HG03097 (cell line): ENCODE results near the gene YKT6.
A peak's percentile ranks its signal among the peaks of the same experiment; 100 is the strongest.

ENCODE experiments used
- ATAC-seq: cut with Tn5 transposase; IDR thresholded peaks from one replicate; pipeline ENCODE4 v1.9.1; 2021; ENCODE audit not compliant: unreplicated experiment, low FRiP score

The YKT6 gene

GRCh38 chr7:44251881-44252280 is 51.1 kb downstream of the YKT6 start:
- ATAC-seq: no peak

- no peak for ATAC-seq
Observed at GRCh38 chr7:44256459-44256858, 55.7 kb downstream of the YKT6 start.

GRCh38 chr7:44257213-44257612 is 56.4 kb downstream of the YKT6 start:
- ATAC-seq: no peak

- ATAC-seq: peak; percentile 89
Observed at GRCh38 chr7:44257618-44258422, 57.0 kb downstream of the YKT6 start.

GRCh38 chr7:44258423-44258760 is 57.6 kb downstream of the YKT6 start:
- no peak for ATAC-seq

- no peak for ATAC-seq
Observed at GRCh38 chr7:44258865-44259546, 58.2 kb downstream of the YKT6 start.

- ATAC-seq: no peak
Observed at GRCh38 chr7:44259547-44260457, 59.0 kb downstream of the YKT6 start.

- no peak for ATAC-seq
Observed at GRCh38 chr7:44261240-44261639, 60.5 kb downstream of the YKT6 start.

- ATAC-seq: no peak
Observed at GRCh38 chr7:44262031-44262430, 61.3 kb downstream of the YKT6 start.

GRCh38 chr7:44263326-44264082 is 62.7 kb downstream of the YKT6 start:
- no peak for ATAC-seq
